HG03039 (cell line): ENCODE results near the gene PPP3CA.
A peak's percentile ranks its signal among the peaks of the same experiment; 100 is the strongest.

Experiments used
- ATAC-seq: cut with Tn5 transposase; IDR thresholded peaks from one replicate; pipeline ENCODE4 v1.9.1; 2021; ENCODE audit warnings: mild to moderate bottlenecking, moderate library complexity; ENCODE audit not compliant: unreplicated experiment

The PPP3CA gene

DNA sequence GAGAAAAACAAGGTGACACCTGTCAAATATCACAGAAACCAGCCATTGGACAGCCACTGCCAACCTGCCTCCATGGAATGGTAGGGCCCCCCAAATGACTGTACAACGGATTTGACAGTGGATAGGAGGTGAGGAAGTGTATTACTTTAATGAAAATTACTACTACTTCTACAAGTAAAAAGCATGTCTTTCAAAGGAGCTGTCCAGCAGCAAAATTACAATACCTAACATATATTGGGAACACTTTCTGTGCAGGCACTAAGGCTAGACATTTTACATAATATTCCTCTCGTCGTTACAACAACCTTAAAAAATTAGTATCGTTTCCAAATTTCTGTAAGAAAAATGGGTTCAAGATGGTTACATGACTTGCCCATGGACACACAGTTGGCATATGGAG, 14.9 kb downstream of the PPP3CA start:
- no peak for ATAC-seq

DNA sequence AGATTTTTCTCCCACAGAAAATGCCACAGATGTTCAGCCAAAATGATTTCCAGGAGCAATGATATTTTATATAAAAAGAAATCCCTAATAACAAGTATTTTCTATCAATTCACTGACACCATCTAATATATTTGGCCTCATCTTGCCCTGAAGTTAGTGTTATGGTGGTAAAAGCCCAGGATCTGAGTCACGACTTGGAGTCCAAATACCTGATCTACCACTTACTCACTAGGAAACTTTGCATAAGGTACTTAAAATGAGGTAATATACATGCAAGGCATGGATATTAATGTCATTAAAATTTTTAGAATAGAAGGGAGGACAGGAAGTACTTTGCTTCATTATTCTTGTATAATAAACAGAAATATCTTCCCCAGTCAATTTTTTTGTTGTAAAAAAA, 16.3 kb downstream of the PPP3CA start:
- ATAC-seq, result no peak

DNA sequence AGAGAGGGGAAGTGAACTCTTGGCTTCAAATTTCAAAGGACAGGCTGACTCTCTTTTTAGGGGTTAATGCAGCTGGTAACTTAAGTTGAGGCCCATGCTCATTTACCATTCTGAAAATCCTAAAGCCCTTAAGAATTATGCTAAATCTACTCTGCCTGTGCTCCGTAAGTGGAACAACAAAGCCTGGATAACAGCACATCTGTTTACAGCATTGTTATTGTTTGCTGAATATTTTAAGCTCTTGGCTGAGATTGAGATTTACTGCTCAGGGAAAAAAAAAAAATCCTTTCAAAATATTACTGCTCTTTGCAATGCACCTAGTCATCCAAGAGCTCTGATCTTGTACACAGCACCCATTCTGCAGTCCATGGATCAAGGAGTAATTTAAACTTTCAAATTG, 17.7 kb downstream of the PPP3CA start:
- ATAC-seq, result no peak

DNA sequence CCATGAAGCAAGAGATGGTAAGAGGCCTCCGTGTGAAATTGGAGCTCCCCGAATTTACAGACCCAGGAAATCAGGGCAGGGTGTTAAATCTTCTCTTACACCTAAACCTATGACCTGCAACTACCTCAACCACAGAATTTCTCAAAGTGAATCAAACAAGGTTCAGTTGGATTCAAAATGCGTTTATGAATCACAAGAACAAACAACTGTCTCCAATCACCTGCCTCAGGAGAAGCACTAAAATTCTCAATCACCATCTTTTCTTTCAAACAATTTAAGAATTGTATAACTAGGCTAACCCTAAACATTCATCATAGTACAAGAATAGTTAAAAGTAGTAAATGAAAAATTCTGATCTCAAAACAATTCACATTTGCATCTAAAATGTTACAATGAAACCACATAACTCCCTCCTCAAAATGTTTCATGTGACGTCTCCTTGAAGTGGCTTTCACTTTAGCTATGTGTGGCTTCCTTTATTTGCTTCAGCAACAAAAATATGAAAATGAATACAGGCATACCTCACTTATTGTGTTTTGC, 19.2 kb downstream of the PPP3CA start:
- peak; percentile 90 for ATAC-seq

DNA sequence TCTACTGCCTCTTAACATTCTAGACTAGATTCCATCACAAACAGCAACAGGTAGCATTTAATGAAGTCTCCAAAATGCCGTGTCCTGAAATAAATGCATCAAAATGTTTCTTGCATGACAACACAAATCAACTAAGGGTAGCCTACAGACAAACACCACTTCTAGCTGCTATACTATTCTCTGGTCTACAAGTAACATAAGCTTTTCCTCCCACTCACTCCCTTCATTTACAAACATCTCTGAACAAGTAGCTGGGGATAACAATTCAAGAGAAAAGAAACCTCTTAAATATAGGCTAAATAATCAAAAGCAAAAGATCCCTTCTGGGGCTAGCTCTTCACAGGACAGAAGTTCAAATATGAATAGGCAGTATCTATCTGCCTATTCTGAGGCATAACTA, 20.8 kb downstream of the PPP3CA start:
- no peak for ATAC-seq

DNA sequence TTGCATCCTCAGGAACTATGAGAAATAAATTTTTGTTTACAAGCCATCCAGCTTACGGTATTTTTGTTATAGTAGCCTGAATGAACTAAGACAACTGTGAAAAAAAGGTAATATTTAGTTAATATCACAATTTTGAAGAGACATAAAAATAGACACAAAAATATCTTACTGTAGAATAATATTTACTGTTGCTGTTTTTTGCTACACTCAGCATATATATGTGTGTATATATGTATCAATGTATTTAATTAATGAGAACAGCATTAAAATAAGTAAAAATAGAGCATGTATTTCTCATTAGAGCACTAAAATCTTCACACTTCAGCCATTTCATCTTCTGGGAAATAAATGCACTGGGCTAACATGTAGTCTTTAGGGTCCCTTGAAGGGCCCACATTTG, 24.6 kb downstream of the PPP3CA start:
- ATAC-seq, result no peak

DNA sequence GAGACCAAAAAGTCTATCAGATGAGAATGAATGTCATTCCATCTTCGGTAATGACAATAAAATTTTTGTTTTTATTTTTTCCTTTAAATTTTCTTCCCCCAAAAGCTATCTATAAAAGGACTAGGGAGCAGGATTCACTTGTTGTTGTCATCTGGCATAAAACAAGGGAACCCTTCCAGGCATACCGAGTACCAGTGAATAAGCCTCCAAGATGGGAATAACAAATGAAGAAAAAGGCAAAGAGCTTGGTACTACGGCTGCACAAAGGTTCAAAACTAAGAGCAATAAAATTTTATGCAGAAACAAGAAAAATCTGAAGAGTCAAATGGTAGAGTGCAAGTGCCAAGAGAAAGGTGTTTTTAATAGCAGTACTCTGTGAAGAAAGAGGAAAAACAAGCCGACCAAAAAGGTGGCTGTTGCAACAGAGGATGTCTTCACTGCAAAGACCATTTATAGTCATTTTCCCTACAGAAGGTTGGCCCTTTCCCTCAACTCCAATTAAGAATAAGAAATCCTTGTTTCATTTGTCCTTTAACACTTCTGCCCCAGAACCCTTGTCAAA, 25.8 kb downstream of the PPP3CA start:
- no peak for ATAC-seq

DNA sequence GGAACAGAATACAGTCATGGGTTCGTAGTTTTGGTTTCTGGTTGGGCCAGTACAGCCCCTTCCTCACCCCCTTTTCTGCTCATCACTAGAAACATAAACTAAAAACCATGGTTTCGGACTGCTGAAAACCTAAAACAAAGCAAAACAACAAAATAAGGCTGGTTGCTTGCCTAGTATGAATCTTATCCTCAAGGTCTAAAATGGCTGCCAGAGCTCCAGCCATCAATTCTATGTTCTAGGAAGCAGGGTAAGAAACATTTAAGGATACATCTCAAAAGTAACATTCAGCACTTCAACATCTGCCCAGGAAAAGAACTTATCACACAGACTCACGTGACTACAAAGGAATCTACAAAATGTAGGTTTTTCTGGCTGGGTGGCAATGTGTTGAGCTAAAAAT, 31.5 kb downstream of the PPP3CA start:
- no peak for ATAC-seq

DNA sequence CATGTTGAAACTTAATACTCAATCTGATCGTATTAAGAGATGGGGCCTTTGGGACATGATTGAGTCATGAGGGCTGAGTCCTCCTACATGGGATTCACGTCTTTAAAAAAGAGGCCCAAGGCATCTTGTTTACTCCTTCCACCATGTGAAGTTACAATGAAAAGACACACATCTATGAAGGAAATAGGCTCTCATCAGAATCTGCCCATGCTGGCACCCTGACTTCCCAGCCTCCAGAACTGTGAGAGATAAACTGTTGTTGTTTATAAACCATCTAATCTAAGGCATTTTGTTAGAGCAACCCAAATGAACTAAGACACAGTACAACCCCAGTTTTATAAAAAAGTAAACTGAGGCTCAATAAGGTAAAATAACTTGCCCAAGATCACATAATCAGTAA, 32.3 kb downstream of the PPP3CA start:
- no peak for ATAC-seq

DNA sequence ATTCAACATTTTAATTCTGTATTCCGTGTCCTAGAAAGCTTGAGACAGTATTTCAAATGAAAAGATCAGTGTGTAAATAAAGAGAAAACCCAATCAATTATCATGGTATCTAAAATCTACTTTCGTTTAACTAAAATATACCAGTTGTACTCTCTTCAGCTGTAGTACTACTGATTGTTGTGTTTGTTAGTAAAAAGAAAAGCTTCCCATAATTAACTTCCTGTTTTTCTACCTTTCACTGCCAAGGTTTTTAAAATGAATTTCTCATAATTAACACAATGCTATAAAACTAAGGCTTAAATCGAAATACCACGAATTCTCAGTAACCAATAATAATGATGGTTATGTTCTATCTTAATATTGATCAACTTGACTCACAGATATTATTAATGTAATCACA, 37.4 kb downstream of the PPP3CA start:
- no peak for ATAC-seq

DNA sequence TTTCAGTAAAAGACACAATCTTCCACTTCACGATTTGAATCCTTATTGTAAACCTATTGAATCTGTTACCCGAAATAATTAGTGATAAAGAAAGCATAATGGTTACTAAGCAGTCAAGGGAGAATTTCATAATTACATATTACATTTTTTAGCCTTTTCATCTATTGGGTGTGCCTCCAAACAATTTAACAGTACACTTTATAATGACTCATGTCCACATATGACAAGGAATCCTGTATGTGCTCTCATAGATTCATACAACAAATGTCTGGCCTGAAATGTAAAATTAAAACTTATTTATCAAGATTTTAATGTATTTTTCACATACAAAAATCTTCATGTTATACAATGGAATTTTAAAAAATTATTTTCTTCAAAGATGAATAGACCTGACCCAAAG, 39.4 kb downstream of the PPP3CA start:
- ATAC-seq, result no peak

DNA sequence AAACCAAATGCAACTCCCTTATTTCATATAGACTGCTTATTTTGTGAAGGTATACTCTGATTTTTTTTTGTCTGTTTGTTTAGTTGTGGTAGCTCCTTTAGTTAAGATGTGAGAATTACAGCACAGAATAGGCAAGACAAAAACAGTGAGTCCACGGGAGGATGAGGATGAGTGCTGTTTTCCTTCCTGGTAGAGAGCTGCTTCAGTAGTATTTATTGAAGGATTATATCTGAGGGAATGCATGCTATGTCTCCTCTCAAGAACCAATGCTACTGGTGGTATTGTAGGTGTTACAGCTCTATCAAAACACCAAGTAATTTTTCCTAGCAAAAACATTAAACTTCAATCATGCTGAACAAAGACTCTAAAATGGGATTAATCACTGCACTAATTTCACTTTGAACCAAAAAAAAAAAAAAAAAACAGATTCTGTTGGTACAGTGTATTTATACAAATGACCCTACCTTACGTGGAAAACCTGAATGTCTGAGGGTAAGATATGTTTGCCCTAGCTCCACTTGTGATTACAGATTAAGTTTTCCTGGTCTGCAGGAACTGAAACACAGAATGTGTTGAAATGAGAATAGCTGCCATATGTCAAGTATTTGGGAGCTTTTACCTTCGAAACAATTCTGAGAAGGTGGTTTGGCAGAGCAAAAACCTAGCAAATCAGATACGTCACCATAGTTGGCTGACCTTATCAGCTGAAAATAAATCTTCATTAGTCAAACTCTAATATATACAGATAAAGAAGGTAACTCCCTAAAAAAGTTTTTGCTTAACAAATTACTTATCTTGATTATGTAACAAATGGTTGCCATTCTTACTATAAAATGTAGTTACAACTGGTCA, 40.3 kb downstream of the PPP3CA start:
- ATAC-seq, result no peak

DNA sequence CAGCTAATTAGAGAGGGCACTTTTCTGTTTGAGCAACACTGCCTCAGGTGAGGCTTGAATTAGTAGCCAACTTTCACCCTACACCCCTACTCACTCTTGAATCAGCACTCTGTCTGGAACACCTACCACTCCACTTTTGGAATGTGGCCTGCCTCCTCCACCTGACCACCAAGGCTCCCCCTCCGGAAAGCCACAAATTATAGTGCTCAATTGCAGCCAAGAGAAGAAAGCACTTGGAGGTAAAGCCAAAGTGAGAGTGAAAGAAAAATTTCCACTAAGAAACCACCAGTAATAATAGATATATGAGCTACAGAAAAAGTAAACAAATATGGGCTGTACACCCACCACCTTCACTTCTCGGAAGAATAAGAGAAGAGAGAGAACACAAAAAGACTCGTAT, 41.1 kb downstream of the PPP3CA start:
- peak; percentile 83 for ATAC-seq

DNA sequence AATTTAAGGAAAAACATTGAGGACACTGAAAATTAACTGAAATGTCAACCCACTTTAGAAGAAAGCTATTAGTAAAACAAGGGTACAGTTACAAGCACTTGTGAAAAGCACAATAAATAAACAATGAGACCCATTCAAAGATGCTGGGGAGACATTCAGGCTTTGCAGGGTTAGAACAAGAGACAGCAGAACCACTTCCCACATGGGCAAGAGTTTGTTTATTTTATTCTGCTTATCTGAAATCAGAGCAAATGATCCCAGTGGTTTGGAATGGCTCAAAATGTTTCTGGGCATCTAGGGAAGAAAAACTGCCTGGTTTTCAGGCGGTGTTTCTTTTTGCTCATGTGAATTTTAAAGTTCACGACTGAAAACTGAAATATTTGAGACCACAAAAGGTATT, 42.4 kb downstream of the PPP3CA start:
- ATAC-seq, result no peak

DNA sequence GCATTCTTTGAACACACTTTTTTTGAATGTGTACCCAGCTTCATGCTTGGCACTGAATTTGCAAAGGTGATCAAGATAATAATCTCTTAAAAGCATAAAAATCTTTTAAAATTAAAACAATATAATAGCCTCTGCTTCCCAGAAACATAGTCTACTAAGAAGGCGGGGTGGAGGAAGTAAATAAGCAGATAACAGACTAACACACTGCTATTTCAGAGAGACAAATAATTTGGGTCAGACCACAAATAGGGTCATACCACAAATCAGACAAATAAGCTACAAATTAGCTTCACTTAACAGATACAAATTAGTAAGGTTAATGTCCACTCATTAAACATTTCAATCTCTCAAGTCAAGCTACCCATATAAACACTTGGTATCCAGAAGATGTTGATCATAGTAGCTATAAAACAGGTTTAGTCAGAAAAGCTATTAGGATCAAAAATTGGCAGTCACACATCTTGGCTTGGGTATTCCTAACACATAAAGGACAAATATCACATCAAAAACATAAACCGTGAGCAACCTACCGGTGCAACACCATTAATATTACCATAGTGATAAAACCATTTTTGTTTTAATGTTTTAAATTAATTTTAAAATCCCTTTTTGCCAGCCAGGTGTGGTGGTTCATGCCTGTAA, 47.3 kb downstream of the PPP3CA start:
- ATAC-seq, result no peak

DNA sequence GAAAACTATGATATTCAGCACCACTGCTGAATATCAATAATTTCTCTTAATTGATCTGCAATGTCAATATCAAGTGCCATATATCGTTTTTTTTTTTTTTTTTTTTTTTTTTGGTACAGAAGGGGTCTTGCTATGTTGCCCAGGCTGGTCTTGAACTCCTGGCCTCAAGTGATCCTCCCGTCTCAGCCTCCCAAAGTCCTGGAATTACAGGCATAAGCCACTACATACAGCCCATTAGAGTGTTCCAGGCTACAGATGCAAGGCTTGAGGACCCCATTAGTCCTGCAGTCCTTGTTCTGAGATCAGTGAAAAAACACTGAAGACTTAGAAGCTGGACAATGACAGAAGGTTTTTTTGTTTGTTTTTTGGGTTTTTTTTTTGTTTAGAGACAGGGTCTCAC, 48.3 kb downstream of the PPP3CA start:
- ATAC-seq, result no peak

DNA sequence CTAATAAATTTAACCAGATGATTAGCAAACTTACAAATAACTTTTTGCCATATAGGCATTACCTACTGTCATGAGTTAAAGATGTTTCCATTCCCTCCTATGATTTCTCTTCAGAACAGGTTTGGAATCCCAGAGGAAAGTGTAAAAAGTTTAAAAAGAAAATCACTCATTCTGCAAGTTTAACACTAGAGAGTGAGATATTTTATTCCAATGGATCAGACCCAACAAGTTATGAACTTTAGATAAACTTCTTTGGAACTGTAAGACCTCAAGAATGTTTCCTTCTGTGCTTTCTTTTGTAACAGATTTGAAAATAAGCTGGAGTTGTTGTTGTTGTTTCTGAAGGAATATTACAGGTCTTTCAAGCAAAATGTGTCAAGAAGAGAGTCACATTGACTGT, 51.6 kb downstream of the PPP3CA start:
- no peak for ATAC-seq

DNA sequence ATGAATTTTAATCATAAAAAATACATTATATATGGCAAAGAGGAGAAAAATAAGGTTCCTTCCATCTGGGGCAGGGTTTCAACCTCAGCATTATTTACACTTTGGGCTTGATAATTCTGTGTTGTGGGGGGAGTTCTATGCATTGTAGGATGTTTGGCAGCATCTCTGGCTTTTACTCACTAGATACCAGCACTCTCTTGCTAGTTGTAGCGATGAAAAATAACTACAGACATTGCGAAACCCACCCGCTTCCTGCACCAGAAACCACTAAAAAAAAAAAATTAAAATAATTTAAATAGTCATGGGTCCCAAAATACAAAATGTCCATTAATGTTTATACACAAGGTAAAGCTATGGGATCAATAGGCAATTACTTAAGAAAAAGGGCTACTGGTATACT, 52.7 kb downstream of the PPP3CA start:
- no peak for ATAC-seq

DNA sequence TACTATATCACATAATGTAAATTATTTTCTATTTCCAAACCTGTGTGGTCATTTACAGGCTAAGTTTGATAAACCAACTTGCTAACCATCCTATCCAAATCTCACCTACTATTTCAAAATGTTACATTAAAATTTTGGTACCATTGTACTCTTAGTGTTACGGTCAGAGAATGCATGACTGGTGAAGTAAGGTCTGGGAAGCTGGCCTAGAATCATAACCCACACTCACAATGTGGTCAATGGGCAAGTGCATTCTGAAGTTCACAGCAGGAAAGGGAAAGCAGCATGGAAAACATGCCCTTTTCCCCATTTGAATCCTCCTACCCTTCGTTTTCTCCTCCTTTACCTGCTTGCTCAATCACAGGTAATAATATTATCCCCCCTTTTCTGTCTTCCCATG, 54.4 kb downstream of the PPP3CA start:
- ATAC-seq, result no peak

DNA sequence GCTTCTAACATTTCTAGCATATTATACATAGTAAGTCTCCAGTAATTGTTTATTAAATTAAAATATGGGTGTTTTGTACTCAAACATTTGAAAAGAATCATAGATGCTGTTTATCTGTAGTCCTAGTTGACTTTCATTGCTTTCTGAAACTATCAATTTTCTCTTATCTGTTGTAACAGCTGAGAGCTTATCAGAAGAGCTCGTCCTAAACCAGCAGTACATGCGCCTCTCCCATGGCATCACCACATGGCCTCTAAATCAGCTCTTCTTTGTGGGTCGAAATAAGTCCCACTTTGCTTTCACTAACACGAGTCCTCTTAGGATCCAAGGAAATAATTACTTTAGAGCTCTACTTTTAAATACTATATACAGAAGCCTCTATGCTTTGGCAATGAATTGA, 55.1 kb downstream of the PPP3CA start:
- ATAC-seq, result no peak

DNA sequence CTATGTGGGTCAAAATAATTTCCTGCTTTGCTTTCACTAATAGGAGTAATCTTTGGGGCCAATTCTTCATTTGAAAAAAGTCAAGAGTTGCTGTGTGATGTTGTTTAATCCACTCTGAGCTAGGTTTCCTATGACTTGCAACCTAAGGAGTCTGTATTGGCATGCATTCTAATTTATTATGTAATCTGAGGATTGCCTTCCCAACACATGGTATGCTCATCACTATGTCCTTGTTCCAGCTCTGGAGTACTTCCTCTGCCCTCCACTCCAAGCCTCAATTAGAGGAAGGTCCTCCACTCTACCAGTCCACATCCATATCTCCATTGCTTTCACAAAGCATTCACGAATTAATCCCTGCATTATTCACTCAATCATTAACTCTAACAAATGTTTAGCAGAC, 56.1 kb downstream of the PPP3CA start:
- no peak for ATAC-seq

DNA sequence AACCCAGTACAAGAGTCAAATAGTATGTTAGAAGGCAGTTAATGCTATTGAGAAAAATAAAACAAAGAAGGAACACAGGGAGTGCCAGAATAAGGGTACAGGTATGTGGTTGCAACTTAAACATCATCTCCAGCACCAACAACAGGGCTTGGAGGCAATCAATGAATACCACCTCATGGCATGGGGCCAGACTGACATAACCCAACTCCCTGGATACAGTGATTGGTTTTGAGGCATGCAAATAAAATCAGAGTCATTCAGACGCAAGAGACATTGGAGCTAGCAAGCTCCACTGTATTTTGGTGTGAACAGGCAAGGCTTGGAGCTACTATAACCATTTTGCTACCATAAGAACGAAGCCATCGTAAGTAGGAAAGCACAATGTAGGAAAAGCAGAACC, 56.7 kb downstream of the PPP3CA start:
- ATAC-seq, result no peak
